ENCODE measurements around the gene PPP1R17.
A peak's percentile ranks its signal among the peaks of the same experiment; 100 is the strongest.

The PPP1R17 gene

DNA sequence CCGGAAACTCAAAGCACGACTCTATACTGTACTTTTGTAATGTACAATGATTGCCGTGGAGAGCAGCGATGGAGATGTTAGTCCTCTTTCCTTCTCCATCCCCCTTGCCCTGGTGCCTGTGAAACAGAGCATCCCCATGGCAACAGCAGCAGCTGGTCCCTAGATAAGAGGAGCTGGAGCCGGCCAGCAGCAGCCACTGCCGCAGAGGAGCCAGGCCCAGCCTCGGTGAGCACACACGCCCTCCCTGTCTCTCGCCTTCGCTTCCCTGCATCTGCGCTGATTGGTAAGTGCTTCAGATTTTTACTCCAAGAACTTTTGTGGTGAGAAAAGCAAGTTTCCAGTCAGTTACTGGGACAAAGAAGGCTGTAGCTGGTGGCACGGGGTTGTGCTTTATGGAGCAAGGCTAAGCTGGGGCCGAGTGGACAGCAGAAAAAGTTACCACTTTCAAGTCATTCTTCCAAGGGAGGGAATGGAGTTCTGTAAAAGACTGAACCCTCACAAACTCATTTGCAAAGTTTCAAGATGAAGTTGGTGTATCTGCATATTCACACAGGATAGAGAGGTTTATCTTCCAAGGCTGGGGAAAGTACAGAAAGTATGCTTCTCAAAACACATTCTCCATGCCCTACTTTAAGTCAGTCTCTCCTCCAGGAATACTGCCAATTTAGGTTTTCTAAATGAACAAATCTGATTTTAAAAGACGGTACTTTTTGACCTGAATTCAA is at the start of gene PPP1R17:
PPP1R17 (plus strand) TSS at position 192 of the 725 bp plus-strand sequence. CDS start 5,227 bp downstream, outside the sequence.
- DNase-seq = no peak

DNA sequence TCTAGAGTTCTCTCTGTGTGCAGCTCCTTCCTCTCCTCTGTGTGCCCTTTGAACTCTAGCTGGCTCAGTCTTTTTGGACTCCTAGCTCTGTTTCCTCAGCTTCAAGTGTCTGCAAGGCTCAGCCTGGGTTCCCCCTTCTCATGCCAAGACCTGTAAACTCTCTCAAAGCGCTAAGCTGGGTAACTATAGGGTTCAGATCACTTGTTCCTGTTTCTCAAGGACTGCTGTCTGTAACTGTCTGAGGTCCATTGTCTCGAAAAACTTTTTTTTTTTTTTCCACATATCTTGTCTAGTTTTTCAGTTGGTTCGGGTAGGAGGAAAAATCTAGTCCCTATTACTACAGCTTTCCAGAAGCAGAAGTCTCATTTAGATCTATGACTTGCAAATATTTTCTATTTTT is 46.6 kb upstream of the PPP1R17 start:
- no peak for DNase-seq

DNA sequence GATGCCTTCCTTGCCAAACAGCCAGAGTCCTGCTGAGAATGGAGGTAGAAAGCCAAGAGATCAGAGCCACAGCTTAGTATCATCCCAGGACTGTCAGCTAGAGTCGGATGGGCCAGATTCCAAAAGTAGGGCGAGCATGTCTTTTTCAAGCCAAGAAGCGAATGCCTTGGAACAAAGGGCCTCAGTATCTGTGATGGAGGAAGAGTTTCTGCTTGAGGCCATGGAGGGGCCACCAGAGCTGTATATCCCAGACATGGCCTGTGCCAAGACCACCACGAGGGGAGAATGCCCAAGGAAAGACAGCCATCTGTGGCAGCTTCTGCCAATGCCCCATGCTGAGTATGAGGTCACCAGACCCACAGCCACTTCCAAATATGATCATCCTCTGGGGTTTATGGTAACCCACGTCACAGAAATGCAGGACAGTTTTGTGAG is 44.3 kb upstream of the PPP1R17 start:
- DNase-seq = no peak

DNA sequence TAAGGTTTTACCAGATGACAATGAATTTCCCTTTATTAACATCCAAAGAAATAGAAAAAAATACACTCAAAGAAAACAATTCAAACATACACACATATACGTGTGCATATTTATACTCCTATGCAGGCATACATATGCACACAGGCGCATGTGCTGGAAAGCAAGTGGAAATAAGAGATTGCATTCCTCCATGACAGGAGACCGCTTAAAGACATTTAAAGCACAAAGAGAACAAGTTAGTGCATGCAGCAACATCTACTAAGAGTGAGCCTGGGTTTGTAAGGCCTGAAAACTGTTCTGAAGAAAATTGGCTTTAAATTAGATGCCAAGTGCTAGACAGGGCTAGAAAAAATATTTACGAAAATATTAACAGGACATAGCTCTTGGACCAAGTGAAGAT is 40.1 kb upstream of the PPP1R17 start:
- DNase-seq = no peak

DNA sequence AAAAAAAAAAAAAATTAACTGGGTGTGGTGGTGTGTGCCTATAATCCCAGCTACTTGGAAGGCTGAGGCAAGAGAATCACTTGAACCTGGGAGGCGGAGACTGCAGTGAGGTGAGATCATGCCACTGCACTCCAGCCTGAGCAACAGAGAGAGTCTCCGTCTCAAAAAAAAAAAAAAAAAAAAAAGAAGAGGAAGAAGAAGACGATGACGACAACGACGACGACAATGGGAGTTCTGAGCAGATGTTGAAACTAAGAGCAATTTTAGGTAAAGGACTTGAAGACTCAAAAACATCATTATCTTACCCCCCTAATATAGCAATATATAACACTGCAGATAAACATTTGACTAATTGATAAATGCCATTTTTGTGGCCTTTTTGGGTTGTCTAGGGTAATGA is 39.5 kb upstream of the PPP1R17 start:
- DNase-seq = no peak

DNA sequence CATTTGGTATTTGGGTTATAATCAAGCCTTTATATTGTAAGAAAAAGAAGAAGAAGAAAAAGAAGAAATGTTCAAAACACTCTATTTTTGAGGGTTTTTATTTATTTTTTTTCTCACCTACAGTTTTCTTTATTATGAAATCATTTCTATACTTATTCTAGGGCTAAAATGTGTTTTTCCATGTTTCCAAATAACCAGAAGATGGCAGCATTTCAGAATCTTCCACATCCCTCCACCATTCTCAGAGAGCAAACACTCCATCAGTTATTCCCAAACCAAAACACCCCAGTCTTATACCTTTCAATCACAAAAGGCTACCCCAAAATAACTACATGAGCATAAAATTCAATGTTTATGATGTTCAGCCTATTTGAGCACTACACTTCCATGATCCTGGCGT is 38.7 kb upstream of the PPP1R17 start:
- DNase-seq = no peak

DNA sequence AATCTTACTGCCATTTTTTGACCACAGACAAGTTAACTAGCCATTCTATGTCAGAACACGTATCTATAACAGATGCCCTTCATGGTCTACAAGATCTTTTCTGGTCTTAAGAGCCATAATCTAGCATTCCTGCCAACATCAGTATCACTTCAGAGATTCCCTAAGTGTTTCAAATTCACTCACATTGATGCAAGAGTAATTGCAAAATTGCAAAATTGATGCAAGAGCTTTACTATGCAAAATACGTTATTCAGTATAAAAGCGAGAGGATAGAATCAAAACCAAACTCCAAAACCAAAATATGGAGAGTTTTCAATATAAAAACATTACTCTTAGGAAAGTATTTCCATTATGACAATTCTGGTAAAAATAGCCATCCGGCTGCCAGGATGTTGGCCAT is 38.1 kb upstream of the PPP1R17 start:
- no peak for DNase-seq

DNA sequence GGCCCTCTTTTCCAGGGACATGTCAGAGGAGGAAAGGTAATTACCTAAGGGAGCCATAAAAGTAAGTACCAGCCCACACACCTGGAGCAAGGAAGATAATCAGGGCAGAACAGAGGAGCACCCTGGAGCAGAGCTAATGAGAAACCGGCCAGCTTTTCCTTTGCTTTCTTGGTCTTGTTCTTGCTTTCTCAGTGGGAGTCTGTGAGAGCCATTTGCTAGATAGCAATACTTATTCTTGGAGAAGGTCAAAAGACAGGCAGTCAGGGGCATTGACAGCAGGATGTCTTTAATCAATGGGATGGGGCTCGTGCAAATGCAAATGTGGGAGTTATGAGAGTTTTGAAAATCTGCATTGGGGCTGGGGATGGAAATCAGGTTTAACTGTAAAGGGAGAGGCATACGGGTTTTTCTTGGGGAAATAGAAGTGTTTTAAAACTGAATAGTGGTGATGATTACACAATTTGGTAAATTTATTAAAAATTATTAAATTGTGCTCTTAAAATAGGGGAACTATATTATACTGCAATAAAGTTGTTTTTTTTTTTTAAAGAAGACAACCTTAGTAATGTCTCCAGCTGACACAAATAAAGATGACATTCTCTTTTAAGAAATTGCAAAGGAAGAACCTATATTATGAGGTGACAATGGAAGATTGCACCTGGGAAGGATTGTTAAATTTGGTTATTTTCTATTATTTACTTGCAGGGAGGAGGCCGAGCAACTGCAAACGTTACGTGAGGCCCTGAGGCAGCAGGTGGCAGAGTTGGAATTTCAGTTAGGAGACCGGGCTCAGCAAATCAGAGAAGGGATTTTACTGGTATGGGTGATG is 35.6 kb upstream of the PPP1R17 start:
- DNase-seq = no peak

DNA sequence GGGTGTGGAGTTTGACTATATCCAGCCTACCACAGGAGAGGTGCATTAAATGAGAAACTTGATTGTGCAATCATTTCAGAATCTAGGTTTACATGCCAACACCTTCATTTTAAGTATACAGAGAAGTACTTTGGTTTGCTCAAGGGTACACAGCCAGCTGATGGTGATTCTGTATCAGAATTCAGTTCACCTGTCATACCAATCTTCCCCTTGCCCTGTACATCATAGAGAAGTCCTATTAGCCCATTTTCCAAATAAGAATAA is 35.0 kb upstream of the PPP1R17 start:
- DNase-seq = no peak

DNA sequence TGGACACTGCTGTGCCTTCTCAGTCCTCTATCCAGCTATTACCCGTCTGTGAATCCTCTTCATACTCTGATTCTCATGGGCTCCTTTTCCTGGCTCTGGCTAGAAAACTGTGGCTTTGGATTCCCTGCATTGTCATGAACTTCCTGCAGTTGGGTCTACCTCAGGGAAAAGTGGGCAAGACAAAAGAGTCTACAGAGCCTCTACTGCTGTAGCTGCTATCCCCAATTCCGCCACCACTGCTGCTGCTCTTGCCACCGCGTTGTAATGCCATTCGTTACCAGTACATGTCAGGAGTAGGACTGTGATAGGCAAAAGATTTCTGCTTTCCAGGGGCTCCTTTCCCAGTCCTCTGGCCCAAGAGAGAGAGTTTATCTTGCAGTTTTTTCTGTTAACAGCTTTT is 23.9 kb upstream of the PPP1R17 start:
- DNase-seq = no peak

DNA sequence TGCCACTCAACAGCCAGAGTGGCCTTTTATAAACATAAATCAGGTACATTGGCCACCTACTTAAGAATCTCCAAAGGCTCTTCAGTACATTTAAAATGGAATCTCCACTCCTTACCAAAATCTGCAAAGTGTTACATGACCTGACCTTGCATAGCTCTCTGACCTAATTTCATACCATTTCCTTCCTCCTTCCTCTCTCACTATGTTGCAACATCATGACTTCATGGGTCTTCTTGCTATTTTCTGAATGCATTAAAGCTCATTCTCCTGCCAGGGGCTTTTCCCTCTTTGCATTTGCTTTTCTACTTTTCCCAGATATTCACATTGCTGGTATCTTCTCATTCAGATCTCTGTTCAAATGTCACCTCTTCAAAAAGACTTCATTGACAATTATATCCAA is 22.1 kb upstream of the PPP1R17 start:
- no peak for DNase-seq

DNA sequence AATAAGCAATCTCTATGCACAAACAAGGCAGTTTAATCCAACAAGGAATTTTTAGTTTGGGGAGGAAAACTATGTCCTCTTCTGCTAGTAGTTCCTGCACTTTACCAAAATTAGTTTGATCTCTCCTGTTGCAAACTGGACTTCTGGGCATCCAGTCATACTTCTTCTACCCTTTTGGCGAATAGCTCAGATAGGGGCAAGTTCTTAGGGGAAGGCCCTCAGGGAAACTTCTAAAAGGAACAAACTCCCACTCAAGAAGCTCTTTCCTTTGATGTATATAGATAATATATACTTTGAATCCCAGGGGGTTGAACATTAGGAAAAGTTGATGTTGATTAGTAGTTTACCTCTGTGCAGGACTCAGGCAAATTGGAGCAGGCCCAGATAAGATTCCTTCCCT is 21.5 kb upstream of the PPP1R17 start:
- DNase-seq = no peak

DNA sequence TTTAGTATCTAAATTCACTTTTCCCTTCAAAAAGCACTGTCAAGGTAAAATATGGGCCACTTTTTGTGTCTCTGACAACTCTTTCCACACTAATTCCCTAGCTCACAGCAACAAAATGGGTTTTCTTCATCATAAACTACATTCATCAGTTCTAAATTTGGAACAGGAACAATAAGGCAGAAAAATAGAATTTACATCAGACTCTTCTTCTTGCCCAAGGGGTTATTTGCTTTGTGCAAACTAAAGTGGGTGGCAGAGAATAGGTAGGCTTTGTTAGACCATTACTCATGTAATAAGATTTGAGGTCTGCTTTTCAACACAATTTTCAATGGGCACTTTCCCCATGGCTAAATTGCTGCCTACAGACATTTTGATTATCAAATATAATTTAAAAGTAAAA is 17.6 kb upstream of the PPP1R17 start:
- DNase-seq = no peak

DNA sequence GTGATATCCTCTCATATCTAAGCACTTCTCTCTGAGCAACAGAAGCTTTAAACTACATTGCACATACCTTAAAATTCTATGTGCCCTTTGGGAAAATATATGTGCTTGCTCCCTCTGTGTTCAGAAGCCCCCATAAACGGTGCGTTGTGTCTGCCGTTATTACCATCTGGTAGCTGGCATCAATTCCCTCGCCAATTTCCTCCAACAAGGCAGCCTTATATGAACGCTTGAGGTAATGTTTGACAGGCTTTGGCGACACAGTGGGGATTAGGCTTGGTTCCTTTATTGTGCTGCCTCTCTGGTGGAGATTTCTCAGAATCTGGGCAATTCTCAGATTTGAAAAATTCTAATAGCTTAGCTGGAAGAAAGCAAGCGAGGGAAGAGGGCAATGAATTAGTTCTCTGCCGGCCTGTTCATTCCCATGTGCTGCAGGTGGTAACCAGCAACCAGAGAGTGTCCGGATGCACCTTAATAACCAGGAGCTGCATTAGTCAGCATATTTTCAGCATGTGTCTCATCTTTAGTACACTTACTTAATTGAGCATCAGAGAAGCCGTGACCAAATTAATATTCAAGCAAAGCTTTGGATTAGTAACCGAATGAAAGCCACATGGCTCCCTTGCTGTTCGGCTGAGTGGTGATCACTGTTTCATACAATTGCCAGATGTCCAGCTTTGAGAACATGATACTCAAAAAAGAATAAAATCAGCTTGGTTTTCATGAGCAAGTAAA is 7.3 kb upstream of the PPP1R17 start:
- no peak for DNase-seq

DNA sequence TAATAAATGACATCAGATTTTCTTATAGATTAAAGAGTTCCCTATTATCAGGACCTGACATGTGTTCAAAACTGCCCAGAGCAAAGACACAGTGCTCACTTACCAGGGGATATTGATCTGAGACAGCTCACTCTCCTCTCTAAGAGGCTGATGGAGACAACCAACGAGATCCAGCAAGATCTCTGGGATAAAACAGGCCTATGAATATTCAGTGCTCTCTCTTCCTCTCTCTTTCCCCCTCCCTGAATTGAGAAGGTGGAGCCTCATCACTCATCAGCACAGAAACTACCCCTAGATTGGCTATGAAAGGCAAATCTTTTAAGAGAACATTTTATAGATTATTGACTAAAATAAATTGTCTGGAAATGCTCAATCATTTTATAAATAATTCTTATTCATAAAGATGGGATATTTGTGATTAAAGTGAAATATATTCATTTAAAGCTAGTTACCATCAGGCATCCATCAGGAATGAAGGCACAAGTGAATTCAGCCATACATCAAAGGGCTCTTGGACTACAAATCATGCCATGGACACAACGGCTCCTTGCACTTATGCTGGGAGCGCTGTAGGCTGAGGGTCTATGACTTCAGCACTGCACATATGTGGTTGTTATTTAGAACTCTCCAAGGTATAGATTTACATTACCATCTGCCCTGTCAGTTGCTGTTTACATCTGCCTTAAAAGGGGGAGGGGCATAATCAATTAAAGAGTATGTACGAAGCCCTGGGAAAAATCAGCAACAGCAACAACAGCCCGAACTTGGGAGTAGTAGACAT is 3.4 kb upstream of the PPP1R17 start:
- DNase-seq = no peak

DNA sequence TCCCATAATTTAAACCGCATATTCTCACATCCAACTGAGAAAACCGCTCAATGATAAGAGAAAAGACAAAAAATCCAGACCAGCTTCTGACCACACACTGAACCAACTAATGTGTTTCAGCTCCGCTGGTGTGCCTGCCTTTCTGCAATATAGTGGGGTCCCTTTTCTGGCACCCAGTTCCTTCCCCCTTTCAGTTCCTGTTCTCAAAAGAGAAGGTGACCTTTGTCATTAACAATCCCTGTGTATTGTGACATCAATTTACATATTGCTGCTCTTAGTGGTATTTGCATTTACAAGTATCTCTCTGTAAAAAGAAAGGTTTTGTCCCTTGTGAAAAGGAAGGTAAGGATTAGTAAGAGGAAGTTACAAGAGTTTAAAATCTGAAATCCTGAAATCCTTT is 1.4 kb downstream of the PPP1R17 start:
- no peak for DNase-seq

DNA sequence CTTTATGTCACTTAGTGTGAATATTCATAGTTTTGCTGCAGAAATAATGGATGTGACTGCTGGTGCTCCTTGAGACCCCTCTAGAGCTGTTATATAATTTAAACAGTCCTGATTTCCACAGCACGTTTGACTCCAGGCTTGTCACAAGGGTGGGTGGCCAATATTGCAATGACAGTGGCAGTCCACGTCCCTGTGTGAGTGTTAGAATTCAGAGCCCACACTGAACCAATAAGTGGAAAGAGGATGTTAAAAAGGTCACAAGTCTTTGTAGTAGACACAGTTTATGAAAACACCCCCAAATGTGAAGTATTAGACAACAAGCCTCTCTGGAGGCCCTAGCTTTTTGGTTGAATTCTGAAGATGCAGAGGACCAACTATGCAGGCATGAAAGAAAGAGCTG is 2.0 kb downstream of the PPP1R17 start:
- no peak for DNase-seq

DNA sequence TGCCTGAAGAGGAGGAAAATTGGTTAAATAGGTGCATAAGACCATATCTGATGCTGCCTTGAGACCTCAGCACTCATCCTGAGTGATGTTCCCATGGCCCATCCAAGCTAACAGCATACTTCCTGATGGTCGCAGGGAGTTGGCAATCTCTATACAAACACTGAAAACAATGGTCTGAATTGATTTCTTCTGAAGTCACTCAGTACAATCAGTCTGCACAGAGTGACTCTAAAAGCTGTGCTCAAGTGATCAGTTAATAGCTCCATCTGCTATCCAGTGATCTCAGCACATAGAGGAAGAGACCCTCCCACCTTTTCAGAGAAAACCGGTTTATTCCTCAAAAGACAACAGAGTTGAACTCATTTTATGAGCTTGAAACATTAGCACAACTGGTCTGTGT is 3.9 kb downstream of the PPP1R17 start:
- no peak for DNase-seq

DNA sequence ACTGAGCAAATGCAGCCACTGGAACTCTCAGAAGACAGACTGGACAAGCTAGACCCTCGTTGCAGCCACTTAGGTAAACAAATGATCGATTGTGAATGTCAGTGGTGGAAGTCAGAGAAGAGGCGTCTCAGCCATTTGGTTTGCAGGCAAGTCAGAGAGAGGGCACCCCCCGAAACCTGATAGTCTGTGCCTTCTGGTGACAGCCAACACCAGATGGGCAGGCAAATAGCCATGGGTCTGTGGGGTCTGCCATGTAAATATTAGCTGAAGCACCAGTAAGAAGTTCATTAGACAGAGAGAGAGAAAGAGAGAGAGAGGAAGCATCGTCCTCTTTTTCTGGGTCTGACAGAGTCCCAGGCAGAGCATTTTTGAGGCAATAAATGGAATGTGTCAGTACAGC is 5.4 kb downstream of the PPP1R17 start:
- no peak for DNase-seq

DNA sequence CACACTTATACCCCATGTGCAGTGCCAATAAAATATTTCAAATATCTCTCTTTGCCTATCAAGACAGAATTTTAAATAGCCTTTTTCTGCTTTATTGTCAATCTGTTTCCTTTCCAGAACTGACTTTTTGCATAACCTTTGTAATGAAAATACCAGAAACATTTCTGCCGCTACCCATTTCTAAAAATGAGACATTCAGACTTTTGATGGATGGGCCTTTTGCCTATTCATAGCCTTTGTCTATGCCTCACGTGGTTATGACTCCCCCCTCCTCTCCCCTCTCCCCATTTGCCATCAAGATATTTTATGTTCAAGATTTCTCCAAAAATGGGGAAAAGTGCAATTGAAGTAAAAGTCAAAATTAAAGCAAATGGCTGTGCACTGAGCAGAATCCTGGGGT is 5.9 kb downstream of the PPP1R17 start:
- DNase-seq = no peak

DNA sequence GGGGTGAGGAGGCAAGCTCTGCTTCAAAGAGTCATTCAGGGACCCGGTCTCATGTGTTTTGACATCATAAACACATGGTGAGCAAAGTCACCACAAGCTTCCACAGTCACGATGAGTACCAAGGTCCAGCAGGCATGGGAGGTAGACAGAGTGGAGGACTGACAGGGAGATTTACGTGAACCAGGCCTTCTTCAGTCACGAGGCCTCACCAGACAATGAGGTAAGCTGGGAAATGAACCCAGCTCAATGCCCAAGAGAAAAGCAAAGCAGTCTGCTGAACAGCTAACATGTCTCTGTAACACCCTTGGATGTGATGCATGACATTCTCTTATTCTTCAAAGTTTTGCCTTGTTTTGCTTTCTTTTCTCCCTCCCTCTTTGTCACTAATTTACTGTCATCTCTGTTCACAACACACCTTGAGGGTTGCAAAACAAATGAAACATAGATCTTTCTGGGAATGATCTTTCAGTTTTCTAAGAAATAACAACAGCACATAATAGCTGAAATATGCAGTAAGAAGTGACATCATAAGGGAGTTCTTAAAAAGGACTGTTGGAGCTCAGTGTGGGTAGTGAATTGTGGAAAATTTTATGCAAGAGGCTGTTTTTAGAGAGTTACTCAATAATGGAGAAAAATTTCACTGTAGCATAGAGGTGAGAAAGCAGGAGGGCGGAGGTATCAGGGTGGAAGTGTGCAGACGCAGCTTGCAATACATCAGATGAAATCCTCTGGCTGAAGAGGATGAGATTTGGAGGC is 9.0 kb downstream of the PPP1R17 start:
- peak; percentile 40 for DNase-seq

DNA sequence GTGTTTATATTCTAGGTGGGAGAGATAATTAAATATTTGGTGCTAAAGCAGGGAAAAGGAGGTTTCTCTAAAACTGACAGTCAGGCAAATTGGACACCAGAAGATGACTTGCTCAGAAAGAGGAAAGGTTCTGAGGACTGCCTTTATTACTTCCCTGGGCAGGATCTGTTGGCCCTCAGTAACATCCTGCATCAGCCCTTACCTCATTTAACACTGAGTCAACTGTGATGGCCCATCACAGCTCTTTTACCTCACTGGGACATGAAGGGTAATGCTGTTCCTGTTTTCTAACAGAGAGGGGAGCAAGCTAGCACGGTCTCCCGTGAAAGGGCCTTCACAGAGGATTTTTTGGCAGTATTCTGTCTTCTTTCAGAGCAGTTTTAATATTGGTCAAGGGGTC is 12.0 kb downstream of the PPP1R17 start:
- no peak for DNase-seq

DNA sequence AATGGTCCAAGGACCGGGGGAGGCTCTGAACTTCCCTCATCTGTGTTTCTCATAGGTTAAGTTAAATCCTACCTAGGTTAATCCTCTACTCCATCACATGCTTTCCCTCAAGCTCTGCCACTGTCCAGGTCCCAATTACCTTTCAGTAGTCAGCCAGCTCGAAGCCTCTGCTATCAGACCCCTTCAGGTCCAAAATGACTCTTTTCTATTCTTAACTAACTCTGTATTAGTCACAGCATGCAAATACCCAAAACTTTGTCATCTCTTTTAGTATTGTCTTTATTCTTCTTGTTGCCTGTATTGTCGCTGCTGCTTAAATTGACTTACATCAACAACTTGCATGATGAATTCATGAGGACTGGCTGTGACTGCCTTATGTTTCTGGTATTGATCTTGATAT is 15.3 kb downstream of the PPP1R17 start:
- no peak for DNase-seq

Data from NK-92 treated with Interleukin-12 subunit alpha and Interleukin-12 subunit beta, amount 100 ng/mL, for 24 hours (cell line).